HepG2 (cell line): ENCODE results near the gene RBCK1. TPM values are rescaled to one million over a fixed set of nuclear protein-coding genes. Genes with fewer than 3 reads are reported as not detected.
A peak's percentile ranks its signal among the peaks of the same experiment; 100 is the strongest.

Experiments
- CHD2 ChIP-seq: IDR thresholded peaks from 2 replicates; pipeline ENCODE4 v1.6.1; 2011; ENCODE audit warnings: low read depth, low read length, improper control_type of control experiment
- HOXA5 ChIP-seq: sonication (generic); formaldehyde crosslinking; IDR thresholded peaks from 2 replicates; pipeline ENCODE4 v1.4.0; 2020; ENCODE audit warnings: missing genetic modification reagents
- PPARG ChIP-seq: conservative IDR thresholded peaks from 2 replicates; pipeline ENCODE4 v1.6.1; 2016; ENCODE audit warnings: missing biosample characterization, missing genetic modification reagents
- SIN3A ChIP-seq: IDR thresholded peaks from 2 replicates; pipeline ENCODE4 v1.6.1; 2011; ENCODE audit warnings: low read depth, mild to moderate bottlenecking, control low read depth, low read length, borderline replicate concordance
- SKI ChIP-seq: fragments of 450-650 bp; IDR thresholded peaks from one replicate; pipeline ENCODE4 v1.6.1; 2018; ENCODE audit warnings: mild to moderate bottlenecking; ENCODE audit not compliant: partially characterized antibody
- ZNF124 ChIP-seq: sonication (generic); formaldehyde crosslinking; IDR thresholded peaks from 2 replicates; pipeline ENCODE4 v1.4.0; 2020; ENCODE audit warnings: missing genetic modification reagents
- ZNF235 ChIP-seq: sonication (generic); formaldehyde crosslinking; IDR thresholded peaks from 2 replicates; pipeline ENCODE4 v1.8.1; 2023; ENCODE audit warnings: mild to moderate bottlenecking, missing genetic modification reagents, borderline replicate concordance
- ZNF343 ChIP-seq: sonication (generic); formaldehyde crosslinking; IDR thresholded peaks from 2 replicates; pipeline ENCODE4 v1.4.0; 2020; ENCODE audit warnings: mild to moderate bottlenecking, missing genetic modification reagents
- ZNF556 ChIP-seq: sonication (generic); formaldehyde crosslinking; IDR thresholded peaks from 2 replicates; pipeline ENCODE4 v1.4.0; 2020; ENCODE audit warnings: mild to moderate bottlenecking, missing genetic modification reagents, borderline replicate concordance
- ZNF564 ChIP-seq: sonication (generic); formaldehyde crosslinking; IDR thresholded peaks from 2 replicates; pipeline ENCODE4 v1.8.1; 2023; ENCODE audit warnings: mild to moderate bottlenecking, missing genetic modification reagents
- ZNF660 ChIP-seq: sonication (generic); formaldehyde crosslinking; IDR thresholded peaks from 2 replicates; pipeline ENCODE4 v1.5.1; 2020; ENCODE audit warnings: mild to moderate bottlenecking, low read depth, missing genetic modification reagents, borderline replicate concordance
- ZNF75D ChIP-seq: sonication (generic); formaldehyde crosslinking; IDR thresholded peaks from 2 replicates; pipeline ENCODE4 v1.8.1; 2023; ENCODE audit warnings: missing genetic modification reagents, mild to moderate bottlenecking, borderline replicate concordance
- polyA plus RNA-seq, 8 experiments: library from polyadenylated mRNA; depleted of rRNA in 3 of 8; stranded (reverse) in 7 of 8; unstranded in 1 of 8; fragments of >200 nt; fragmentation: Illumina TruSeq in 4 of 8; extraction: Trizol in 4 of 8; gene quantifications; 2 replicates each; pipeline versions ENCODE4 v1.2.1 to v1.2.3, GENCODE V29; 2011 to 2016; ENCODE audit warnings: low read depth in 4 of 8, missing spikeins in 1 of 8, mixed read lengths in 1 of 8; ENCODE audit not compliant: insufficient read depth in 1 of 8
- total RNA-seq, 5 experiments: library from RNA; depleted of rRNA; stranded (reverse); fragments of >200 nt; fragmentation: Illumina TruSeq; extraction: Trizol; gene quantifications; 2 replicates each; pipeline ENCODE4 v1.2.3, GENCODE V29; 2016; ENCODE audit warnings: low read depth in 1 of 5
- TF ChIP-seq, protein P1 (sequence below): IDR thresholded peaks from 2 replicates; pipeline ENCODE4 v1.6.1; 2016; ENCODE audit warnings: low read depth, control low read depth
- TF ChIP-seq, protein P2 (sequence below), 2 experiments: fragments of 450-650 bp in 1 of 2; sonication (generic) in 1 of 2; formaldehyde crosslinking; IDR thresholded peaks; 2 replicates each; pipeline versions ENCODE4 v1.5.0 to v1.8.0; 2020 to 2022; ENCODE audit warnings: mild to moderate bottlenecking in 1 of 2, missing genetic modification reagents in 1 of 2
- TF ChIP-seq, protein P3 (sequence below), 2 experiments: fragments of 450-650 bp in 1 of 2; sonication (generic) in 1 of 2; formaldehyde crosslinking in 1 of 2; IDR thresholded peaks; 2 replicates each; pipeline versions ENCODE4 v1.6.1 to v1.8.0; 2016 to 2022; ENCODE audit warnings: antibody characterized with exemption in 1 of 2, mild to moderate bottlenecking in 1 of 2, missing genetic modification reagents in 1 of 2

The RBCK1 gene
- total and polyA plus RNA-seq, 2 of the 13 experiments (the other 11 are each of a cell fraction or from before 2014, with no cell fraction given) = 149 to 215 TPM

DNA sequence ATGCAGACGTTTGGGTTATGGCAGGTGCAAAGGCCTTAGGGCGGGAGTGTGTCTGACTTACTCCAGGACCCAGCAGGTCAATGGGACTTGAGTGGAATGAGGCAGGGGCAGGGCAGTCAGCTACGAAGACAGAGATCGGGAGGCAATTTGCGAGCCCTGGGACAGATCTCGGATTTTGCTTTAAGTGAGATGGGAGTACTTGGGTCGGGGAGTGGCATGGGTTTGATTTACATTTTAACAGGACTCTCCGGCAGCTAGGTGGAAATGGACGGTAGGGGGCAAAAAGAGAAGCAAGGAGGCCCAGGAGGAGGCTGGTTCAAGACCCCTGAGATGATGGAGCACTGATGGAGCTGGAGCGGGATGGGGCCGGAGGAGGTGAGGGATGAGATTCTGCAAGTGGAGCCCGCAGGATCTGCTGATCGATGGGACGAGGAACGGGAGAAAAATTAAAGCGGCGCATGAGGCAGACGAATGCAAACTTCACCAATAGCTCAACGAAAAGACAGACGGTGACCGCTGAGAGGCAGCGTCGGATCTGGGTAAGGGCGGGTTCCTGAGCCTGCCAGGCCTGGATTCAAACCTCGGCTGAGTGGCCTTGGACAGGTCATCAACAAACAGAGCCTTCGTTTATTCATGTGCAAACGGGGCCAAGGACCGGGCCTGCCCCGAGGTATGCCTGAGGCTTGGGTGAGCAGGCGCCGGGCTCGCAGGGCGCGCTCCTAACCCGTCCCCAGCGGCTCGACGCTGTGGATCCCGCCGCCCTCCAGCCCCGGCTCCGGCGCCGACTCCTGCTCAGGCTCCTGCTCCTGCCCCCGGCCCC is 756 bp upstream of the RBCK1 start (continued):
- TF ChIP-seq, protein P1, sequence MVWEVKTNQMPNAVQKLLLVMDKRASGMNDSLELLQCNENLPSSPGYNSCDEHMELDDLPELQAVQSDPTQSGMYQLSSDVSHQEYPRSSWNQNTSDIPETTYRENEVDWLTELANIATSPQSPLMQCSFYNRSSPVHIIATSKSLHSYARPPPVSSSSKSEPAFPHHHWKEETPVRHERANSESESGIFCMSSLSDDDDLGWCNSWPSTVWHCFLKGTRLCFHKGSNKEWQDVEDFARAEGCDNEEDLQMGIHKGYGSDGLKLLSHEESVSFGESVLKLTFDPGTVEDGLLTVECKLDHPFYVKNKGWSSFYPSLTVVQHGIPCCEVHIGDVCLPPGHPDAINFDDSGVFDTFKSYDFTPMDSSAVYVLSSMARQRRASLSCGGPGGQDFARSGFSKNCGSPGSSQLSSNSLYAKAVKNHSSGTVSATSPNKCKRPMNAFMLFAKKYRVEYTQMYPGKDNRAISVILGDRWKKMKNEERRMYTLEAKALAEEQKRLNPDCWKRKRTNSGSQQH (CRISPR knock-in tag) = peak; percentile 24; the same call in 1 of the 2 replicates
- TF ChIP-seq ZNF556 (CRISPR knock-in tag) (peak; percentile 25; the same call in 1 of the 2 replicates), PPARG (0 out of 2 replicates have a peak, but pooled peaks have one; percentile 35), HOXA5 (CRISPR knock-in tag) (peak; percentile 88; the same call in 1 of the 2 replicates), ZNF235 (CRISPR knock-in tag) (no peak), ZNF564 (CRISPR knock-in tag) (peak; percentile 12; the same call in 1 of the 2 replicates), ZNF660 (CRISPR knock-in tag) (no peak), ZNF124 (CRISPR knock-in tag) (0 out of 2 replicates have a peak, but pooled peaks have one; percentile 44), SIN3A (peak; percentile 92), ZNF343 (CRISPR knock-in tag) (0 out of 2 replicates have a peak, but pooled peaks have one; percentile 16), SKI (peak; percentile 64), ZNF75D (CRISPR knock-in tag) (no peak; the same call in 1 of the 2 replicates), CHD2 (no peak; the same call in 1 of the 2 replicates)
- TF ChIP-seq, protein P2, sequence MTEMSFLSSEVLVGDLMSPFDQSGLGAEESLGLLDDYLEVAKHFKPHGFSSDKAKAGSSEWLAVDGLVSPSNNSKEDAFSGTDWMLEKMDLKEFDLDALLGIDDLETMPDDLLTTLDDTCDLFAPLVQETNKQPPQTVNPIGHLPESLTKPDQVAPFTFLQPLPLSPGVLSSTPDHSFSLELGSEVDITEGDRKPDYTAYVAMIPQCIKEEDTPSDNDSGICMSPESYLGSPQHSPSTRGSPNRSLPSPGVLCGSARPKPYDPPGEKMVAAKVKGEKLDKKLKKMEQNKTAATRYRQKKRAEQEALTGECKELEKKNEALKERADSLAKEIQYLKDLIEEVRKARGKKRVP (CRISPR knock-in tag; IDR thresholded peaks at IDR 0.05) = no peak; a peak in 2 of 4 replicates
- TF ChIP-seq, protein P3, sequence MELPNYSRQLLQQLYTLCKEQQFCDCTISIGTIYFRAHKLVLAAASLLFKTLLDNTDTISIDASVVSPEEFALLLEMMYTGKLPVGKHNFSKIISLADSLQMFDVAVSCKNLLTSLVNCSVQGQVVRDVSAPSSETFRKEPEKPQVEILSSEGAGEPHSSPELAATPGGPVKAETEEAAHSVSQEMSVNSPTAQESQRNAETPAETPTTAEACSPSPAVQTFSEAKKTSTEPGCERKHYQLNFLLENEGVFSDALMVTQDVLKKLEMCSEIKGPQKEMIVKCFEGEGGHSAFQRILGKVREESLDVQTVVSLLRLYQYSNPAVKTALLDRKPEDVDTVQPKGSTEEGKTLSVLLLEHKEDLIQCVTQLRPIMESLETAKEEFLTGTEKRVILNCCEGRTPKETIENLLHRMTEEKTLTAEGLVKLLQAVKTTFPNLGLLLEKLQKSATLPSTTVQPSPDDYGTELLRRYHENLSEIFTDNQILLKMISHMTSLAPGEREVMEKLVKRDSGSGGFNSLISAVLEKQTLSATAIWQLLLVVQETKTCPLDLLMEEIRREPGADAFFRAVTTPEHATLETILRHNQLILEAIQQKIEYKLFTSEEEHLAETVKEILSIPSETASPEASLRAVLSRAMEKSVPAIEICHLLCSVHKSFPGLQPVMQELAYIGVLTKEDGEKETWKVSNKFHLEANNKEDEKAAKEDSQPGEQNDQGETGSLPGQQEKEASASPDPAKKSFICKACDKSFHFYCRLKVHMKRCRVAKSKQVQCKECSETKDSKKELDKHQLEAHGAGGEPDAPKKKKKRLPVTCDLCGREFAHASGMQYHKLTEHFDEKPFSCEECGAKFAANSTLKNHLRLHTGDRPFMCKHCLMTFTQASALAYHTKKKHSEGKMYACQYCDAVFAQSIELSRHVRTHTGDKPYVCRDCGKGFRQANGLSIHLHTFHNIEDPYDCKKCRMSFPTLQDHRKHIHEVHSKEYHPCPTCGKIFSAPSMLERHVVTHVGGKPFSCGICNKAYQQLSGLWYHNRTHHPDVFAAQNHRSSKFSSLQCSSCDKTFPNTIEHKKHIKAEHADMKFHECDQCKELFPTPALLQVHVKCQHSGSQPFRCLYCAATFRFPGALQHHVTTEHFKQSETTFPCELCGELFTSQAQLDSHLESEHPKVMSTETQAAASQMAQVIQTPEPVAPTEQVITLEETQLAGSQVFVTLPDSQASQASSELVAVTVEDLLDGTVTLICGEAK (IDR thresholded peaks at IDR 0.05) = no peak
- TF ChIP-seq, protein P3 (CRISPR knock-in tag; IDR thresholded peaks at IDR 0.05) = peak; percentile 68; the same call in 1 of the 2 replicates
